Smooth muscle cell (in vitro differentiated cells): ENCODE measurements around the gene PLEKHB2. TPM values are rescaled to one million over a fixed set of nuclear protein-coding genes. Genes with fewer than 3 reads are reported as not detected.
"Not testable (repeated sequence)": the region's sequence is repeated elsewhere in the genome, so short reads cannot be mapped to it uniquely, and the experiment has no call there.

ENCODE experiments used
- DNase-seq: peaks from one replicate; lab custom pipeline; 2025; ENCODE audit not compliant: unreplicated experiment; lab: John Stamatoyannopoulos, UW
- H2AFZ ChIP-seq: fragments of 200-600 bp; sonication (generic); 2 replicates; pipeline ENCODE4 v1.6.0; 2016; ENCODE audit warnings: antibody characterized with exemption, low read depth, mild to moderate bottlenecking
- H3F3A ChIP-seq: fragments of 200-600 bp; sonication (generic); 2 replicates; pipeline ENCODE4 v1.6.0; 2017; ENCODE audit warnings: antibody characterized with exemption, low read depth
- H3K27ac ChIP-seq: fragments of 200-600 bp; sonication (generic); 2 replicates; pipeline ENCODE4 v1.5.1; 2016; ENCODE audit warnings: low read depth, mild to moderate bottlenecking
- H3K27me3 ChIP-seq: fragments of 200-600 bp; sonication (generic); 2 replicates; pipeline ENCODE4 v1.6.1; 2016; ENCODE audit warnings: low read depth, mild to moderate bottlenecking
- H3K36me3 ChIP-seq: fragments of 200-600 bp; sonication (generic); 2 replicates; pipeline ENCODE4 v1.5.1; 2016; ENCODE audit warnings: low read depth
- H3K4me1 ChIP-seq: fragments of 200-600 bp; sonication (generic); 2 replicates; pipeline ENCODE4 v1.5.1; 2016; ENCODE audit warnings: low read depth
- H3K4me2 ChIP-seq: fragments of 200-600 bp; sonication (generic); 2 replicates; pipeline ENCODE4 v1.6.0; 2016; ENCODE audit warnings: mild to moderate bottlenecking
- H3K4me3 ChIP-seq: fragments of 200-600 bp; sonication (generic); 2 replicates; pipeline ENCODE4 v1.5.1; 2016; ENCODE audit warnings: mild to moderate bottlenecking
- H3K79me2 ChIP-seq: fragments of 200-600 bp; sonication (generic); 2 replicates; pipeline ENCODE4 v1.6.0; 2016; ENCODE audit warnings: low read depth, mild to moderate bottlenecking
- H3K9ac ChIP-seq: fragments of 200-600 bp; sonication (generic); 2 replicates; pipeline ENCODE4 v1.6.0; 2016; ENCODE audit warnings: low read depth
- H3K9me3 ChIP-seq: fragments of 200-600 bp; sonication (generic); replicated peaks from 2 replicates; pipeline ENCODE4 v1.5.1; 2016; ENCODE audit warnings: low read depth
- H4K20me1 ChIP-seq: fragments of 200-600 bp; sonication (generic); 2 replicates; pipeline ENCODE4 v1.6.0; 2016; ENCODE audit warnings: low read depth
- CTCF ChIP-seq: fragments of 200-600 bp; sonication (generic); IDR thresholded peaks from 2 replicates; pipeline ENCODE4 v1.5.1; 2017; ENCODE audit warnings: borderline replicate concordance, mild to moderate bottlenecking, antibody characterized with exemption; ENCODE audit not compliant: insufficient read depth, poor library complexity, severe bottlenecking
- WGBS: methylation state at CpG from one replicate; pipeline ENCODE4 v1.1.7; 2016; ENCODE audit warnings: low lambda C conversion rate; 5-methylcytosine and 5-hydroxymethylcytosine counted together
- polyA plus RNA-seq: library from polyadenylated mRNA; unstranded; fragments of >200 nt; fragmentation: Nextera tagmentation; extraction: Ambion mirVana; gene quantifications from 2 replicates; pipeline ENCODE4 v1.2.1, GENCODE V29; 2016
- total RNA-seq: library from RNA; depleted of rRNA; stranded (reverse); fragments of >200 nt; gene quantifications from 2 replicates; pipeline ENCODE4 v1.2.3, GENCODE V29; 2014

PLEKHB2 gene
- total and polyA plus RNA-seq, 2 experiments from 2014 or later: 25.7 to 33.6 TPM

- no peaks in the 10 kb centered on the region for H3F3A ChIP-seq
- no peak for TF ChIP-seq CTCF
- no peaks in the 10 kb centered on the region for H3K9me3 ChIP-seq
- no peak for DNase-seq
- H4K20me1 ChIP-seq: peaks cover 94% of the 10 kb centered on the region
- peaks cover 100% of the 10 kb centered on the region for H3K79me2 ChIP-seq
- 25% methylated on average over 2 of the region's 2 CpGs for WGBS
- H3K4me2 ChIP-seq: peak overlapping the region; percentile 43
- no peaks in the 10 kb centered on the region for H3K27me3 ChIP-seq
- H3K27ac ChIP-seq: peak overlapping the region; percentile 53
- no peaks in the 10 kb centered on the region for H3K4me1 ChIP-seq
- H3K4me3 ChIP-seq: no peak overlapping the region
- no peak overlapping the region for H2AFZ ChIP-seq
- no peak overlapping the region for H3K9ac ChIP-seq
- no peaks in the 10 kb centered on the region for H3K36me3 ChIP-seq
Observed at GRCh38 chr2:131112529-131112928, 7.4 kb downstream of the PLEKHB2 start.

GRCh38 chr2:131113566-131114227 is 8.6 kb downstream of the PLEKHB2 start:
- Histone ChIP-seq H3F3A (no peaks in the 10 kb centered on the region), H4K20me1 (peaks cover 93% of the 10 kb centered on the region), H3K27ac (no peak overlapping the region), H2AFZ (no peak overlapping the region), H3K4me3 (no peak overlapping the region), H3K9me3 (no peaks in the 10 kb centered on the region), H3K79me2 (peaks cover 99% of the 10 kb centered on the region), H3K9ac (no peak overlapping the region), H3K27me3 (no peaks in the 10 kb centered on the region), H3K4me1 (no peaks in the 10 kb centered on the region), H3K36me3 (no peaks in the 10 kb centered on the region), H3K4me2 (no peak overlapping the region)
- DNase-seq: no peak
- no peak for TF ChIP-seq CTCF
- WGBS: 98% methylated on average over 7 of the region's 7 CpGs

- not testable (repeated sequence) for H3K9ac ChIP-seq, H2AFZ ChIP-seq, DNase-seq, H3K4me3 ChIP-seq, H3K4me1 ChIP-seq, H3F3A ChIP-seq, H3K27me3 ChIP-seq, H3K9me3 ChIP-seq, H3K27ac ChIP-seq, H3K36me3 ChIP-seq, H3K4me2 ChIP-seq
- Histone ChIP-seq H3K79me2 (peaks cover 99% of the 10 kb centered on the region), H4K20me1 (peaks cover 95% of the 10 kb centered on the region)
- 96% methylated on average over 3 of the region's 3 CpGs for WGBS
Observed at GRCh38 chr2:131114950-131115349, 9.8 kb downstream of the PLEKHB2 start.

GRCh38 chr2:131115752-131116151 is 10.6 kb downstream of the PLEKHB2 start:
- peaks cover 99% of the 10 kb centered on the region for H3K79me2 ChIP-seq
- no peak for DNase-seq
- peaks cover 95% of the 10 kb centered on the region for H4K20me1 ChIP-seq
- H3K27ac ChIP-seq: peak overlapping the region; percentile 10
- H3K36me3 ChIP-seq: no peaks in the 10 kb centered on the region
- no peaks in the 10 kb centered on the region for H3K9me3 ChIP-seq
- no peaks in the 10 kb centered on the region for H3K4me1 ChIP-seq
- H3K4me2 ChIP-seq: no peak overlapping the region
- no peak overlapping the region for H3K4me3 ChIP-seq
- no peak for TF ChIP-seq CTCF
- H3K27me3 ChIP-seq: no peaks in the 10 kb centered on the region
- H3K9ac ChIP-seq: no peak overlapping the region
- H3F3A ChIP-seq: no peaks in the 10 kb centered on the region
- no peak overlapping the region for H2AFZ ChIP-seq
